ENCODE results near the gene SEPTIN3.

- TF ChIP-seq CTCF (IDR thresholded peaks at IDR 0.05) = no peak
- no peak for TF ChIP-seq EP300 (IDR thresholded peaks at IDR 0.05)
- no peak for TF ChIP-seq POLR2A (IDR thresholded peaks at IDR 0.05)
Observed at GRCh38 chr22:41975299-41976069, 6.2 kb downstream of the SEPTIN3 start.

All from tibial nerve (tissue), 4 donors.